Measurements from ENCODE around the gene TRAF4.
A peak's percentile ranks its signal among the peaks of the same experiment; 100 is the strongest.
"Not testable (repeated sequence)": the region's sequence is repeated elsewhere in the genome, so short reads cannot be mapped to it uniquely, and the experiment has no call there.

Gene TRAF4

GRCh38 chr17:28733346-28733745 is 10.5 kb upstream of the TRAF4 start:
- no peak for DNase-seq (ENCODE audit: low read depth)

- no peak for DNase-seq (ENCODE audit: low read depth)
Observed at GRCh38 chr17:28734712-28735241, 9.0 kb upstream of the TRAF4 start.

DNA sequence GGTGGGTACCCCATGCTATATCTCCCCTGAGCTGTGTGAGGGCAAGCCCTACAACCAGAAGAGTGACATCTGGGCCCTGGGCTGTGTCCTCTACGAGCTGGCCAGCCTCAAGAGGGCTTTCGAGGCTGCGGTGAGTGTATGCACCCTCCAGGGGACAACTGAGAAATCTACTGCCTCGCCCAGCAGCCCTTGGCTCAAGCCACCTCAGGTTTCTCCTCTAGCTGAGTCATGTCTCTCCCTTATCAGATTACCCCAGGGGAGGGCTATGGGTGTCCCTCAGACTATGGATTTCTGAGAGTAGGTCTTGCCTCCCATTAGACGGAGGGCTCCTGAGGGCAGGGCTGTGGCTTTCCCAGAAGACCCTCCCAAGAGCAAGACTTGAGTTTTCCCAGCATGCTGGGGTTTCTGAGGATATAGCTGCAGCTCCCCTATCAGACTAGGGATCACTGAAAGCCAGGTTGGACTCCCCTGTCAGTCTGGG is 8.5 kb upstream of the TRAF4 start:
- DNase-seq (ENCODE audit: low read depth) = no peak

DNA sequence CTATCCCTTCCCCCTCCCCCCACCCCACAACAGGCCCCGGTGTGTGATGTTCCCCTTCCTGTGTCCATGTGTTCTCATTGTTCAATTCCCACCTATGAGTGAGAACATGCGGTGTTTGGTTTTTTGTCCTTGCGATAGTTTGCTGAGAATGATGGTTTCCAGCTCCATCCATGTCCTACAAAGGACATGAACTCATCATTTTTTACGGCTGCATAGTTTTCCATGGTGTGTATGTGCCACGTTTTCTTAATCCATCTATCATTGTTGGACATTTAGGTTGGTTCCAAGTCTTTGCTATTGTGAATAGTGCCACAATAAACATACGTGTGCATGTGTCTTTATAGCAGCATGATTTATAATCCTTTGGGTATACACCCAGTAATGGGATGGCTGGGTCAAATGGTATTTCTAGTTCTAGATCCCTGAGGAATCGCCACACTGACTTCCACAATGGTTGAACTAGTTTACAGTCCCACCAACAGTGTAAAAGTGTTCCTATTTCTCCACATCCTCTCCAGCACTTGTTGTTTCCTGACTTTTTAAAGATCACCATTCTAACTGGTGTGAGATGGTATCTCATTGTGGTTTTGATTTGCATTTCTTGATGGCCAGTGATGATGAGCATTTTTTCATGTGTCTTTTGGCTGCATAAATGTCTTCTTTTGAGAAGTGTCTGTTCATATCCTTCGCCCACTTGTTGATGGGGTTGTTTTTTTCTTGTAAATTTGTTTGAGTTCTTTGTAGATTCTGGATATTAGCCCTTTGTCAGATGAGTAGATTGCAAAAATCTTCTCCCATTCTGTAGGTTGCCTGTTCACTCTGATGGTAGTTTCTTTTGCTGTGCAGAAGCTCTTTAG is 7.7 kb upstream of the TRAF4 start:
- DNase-seq (ENCODE audit: low read depth) = not testable (repeated sequence)

- no peak for DNase-seq (ENCODE audit: low read depth)
Observed at GRCh38 chr17:28737316-28737715, 6.5 kb upstream of the TRAF4 start.

- no peak for DNase-seq (ENCODE audit: low read depth)
Observed at GRCh38 chr17:28737770-28738679, 5.8 kb upstream of the TRAF4 start.

DNA sequence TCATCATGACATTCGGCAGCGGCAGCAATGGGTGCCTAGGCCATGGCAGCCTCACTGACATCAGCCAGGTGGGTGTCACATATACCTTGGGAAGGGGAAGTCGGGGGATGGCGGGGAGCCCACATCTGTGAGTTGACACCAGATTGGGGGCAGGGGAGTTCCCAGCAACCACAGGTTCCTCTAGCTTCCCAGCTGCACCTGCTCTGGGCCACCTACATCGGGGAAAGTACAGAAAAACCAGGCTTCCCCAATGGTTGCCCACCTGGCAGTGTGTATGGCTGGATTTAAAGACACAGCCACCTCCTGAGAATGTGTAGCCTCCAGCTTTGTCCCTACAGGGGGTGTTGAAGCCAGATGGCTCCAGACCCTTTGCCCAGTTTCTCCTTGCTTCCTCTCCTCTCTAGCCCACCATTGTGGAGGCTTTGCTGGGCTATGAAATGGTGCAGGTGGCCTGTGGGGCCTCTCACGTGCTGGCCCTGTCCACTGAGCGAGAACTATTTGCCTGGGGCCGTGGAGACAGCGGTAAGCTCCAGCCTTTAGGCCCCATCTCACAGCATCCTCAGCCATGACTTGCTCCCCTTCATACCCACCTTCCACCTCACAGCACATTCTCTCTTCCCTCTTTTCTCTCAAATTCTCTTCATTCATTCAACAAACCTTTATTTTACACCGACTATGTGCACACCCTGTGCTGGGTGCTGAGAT is 5.0 kb upstream of the TRAF4 start:
- no peak for DNase-seq (ENCODE audit: low read depth)

DNA sequence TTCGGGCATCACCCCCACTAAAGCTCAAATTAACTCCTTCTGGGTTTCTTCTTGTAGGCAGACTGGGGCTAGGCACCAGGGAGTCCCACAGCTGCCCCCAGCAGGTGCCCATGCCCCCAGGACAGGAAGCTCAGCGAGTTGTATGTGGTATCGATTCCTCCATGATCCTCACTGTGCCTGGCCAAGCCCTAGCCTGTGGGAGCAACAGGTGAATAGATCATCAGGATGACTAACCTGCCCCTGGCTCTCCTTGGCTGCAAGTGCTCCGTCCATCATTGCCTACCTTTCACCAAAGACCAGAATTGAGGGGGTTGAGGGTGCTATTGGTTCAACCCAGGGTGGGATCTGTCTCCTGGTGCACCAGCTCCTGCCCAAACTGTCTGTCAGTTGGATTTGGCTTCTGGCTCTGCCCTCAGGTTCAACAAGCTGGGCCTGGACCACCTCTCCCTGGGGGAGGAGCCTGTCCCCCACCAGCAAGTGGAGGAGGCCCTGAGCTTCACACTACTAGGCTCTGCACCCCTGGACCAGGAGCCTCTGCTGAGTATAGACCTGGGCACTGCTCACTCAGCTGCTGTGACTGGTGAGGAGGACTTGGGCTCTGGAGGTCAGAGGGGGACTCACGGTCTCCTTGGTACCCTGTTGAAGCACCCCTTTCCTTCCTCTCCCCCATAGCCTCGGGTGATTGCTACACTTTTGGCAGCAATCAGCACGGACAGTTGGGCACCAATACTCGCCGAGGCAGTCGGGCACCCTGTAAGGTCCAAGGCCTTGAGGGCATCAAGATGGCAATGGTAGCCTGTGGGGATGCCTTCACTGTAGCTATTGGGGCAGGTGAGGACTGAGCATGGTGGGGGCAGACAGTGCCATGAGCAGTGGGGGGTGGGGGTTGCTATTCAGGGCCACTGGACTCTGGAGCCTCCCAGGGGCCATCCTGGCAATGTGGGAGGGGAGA is 3.1 kb upstream of the TRAF4 start:
- DNase-seq (ENCODE audit: low read depth) = no peak

DNA sequence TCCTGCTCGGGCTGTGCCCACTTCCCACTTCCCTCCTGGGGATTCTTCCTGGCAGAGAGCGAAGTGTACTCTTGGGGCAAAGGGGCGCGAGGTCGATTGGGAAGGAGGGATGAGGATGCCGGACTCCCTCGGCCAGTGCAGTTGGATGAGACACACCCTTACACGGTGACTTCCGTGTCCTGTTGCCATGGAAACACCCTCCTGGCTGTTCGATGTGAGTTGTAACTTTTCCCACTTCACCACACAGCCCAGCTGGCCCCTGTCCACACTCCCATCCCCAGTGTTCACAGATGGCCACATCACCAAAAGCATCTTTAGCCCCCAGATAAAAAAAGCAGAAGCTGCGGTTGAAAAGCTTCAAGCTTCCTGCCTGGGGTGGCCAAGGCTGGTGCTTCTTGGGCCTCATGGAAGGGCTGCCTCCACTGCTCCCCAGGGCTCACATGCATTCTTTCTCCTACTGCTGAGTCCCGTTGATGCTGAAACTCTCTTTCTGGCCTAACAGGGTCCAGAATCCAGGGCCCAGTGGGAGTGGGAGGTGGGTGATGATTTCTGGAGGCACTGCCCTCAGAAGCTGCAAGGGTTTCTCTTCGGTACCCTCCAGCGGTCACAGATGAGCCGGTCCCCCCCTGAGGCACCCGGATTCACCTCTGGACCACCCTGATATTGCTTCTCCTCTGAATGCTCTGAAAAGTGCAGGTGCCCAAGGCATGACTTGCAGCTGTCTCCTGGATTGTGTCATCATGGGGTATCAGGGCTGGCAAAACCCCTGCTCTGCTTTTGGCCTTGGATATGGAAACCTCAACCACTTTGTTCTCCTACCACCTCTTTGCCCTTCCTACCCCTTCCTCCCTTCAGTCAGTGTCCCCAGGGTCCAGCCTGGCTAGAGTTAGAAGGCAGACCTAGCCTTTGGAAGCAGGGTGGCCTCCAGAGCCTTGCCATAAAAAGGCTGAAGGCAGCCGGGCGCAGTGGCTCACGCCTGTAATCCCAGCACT is 2.2 kb upstream of the TRAF4 start:
- no peak for DNase-seq (ENCODE audit: low read depth)

DNA sequence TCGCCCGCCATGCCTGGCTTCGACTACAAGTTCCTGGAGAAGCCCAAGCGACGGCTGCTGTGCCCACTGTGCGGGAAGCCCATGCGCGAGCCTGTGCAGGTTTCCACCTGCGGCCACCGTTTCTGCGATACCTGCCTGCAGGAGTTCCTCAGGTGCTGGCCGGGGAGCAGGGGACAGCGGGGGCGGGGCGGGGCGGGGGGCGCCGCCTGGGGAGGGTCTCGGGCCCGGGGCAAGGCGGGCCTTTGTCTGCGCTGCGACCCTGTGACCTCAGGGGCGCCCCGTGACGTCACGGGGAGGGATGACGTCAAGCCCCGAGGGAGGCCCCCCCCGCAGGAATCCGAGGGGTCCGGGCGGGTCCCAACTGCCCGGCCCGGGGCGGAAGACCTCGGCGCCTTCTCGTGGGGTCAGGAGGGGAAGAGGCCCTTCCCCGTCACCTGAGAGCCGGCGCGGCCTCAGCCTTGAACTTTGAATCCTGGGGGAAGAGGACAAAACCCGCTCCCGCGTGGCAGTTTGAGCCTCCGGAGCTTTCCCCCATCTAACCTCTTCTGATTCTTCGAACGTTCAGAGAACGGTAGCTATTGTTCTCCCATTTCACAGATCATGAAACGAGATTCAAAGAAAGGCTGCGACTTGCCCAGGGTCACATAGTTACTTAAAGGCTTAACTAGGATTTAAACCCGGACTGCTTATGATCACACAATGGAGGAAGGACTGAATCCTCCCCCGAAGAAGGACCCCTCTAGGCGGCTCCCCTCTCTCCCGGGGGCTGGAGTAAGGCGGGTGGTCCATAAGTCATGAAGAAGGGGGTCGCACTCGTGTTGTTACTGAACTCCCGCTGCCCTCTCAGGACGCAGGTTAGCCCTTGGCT is 527 bp downstream of the TRAF4 start:
- peak; percentile 63 for DNase-seq (ENCODE audit: low read depth)

DNA sequence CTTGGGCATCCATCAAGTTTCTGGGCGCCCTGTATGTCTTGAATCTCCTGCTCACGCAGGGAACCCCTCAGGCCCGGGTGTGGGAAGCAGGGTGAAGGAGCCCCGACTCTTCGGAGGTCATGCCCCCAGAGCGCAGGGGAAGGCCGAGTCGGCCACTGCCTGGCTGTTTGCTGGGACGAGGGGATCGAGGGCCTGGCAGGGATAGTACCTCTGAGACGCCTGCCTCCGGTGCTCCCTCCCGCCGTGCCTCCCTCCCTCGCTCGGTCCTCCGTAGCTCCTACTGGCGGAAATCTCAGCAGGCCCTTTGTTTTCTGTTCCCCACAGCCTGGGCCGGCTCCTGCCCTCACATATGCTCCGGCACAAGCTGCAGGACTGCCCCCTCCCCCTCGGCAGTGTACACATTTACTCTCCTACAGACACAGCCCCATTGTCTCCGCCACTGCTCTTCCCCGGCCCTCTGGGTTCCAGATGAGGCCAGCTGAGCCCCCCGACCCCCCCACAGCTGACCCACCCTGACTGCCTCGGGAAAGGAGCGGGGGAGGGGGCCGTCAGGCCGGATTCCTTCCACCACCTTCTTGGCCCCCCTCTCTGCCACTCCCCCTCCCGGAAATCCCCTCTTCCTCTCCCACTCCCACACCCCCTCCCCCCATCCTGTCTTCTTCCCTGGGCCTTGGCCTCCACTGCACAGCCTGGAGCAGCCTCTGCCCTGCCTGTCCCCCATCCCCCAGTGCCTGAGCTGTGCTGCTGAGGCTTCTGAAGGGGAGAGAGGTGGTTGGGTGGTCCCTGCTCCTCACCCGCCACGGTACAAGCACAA is 1.4 kb downstream of the TRAF4 start:
- DNase-seq (ENCODE audit: low read depth) = no peak

GRCh38 chr17:28745786-28746411 is 2.1 kb downstream of the TRAF4 start:
- no peak for DNase-seq (ENCODE audit: low read depth)

GRCh38 chr17:28746611-28747050 is 2.8 kb downstream of the TRAF4 start:
- DNase-seq (ENCODE audit: low read depth) = no peak

DNA sequence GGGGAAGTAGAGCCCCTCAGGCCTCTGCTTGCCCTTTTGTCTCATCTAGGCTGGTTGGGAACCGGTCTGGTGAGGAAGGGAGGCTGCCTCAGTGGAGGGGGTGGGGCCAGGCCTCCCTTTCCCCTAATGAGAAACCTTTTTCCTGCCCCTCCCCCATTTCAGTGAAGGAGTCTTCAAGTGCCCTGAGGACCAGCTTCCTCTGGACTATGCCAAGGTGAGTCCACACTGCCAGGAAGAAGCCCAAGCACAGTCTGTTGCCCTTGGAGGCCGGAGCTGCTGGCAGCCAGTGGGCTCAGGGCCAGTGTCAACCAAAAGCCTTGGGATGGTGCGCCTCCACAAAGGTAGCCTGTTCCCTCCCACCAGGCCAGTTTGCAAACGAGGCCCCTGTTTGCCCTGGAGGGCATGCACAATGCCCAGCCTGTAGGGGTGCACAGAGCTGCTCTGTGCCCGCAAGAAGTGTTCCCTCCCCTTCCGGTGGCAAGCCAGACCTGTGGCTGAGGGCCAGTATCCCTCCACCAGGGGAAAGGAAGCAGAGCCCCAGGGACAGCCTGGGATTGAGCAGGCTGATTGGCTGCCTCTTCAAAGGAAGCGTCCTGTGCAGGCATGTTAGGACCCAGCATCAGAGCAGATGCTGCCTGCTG is 3.4 kb downstream of the TRAF4 start:
- DNase-seq (ENCODE audit: low read depth) = no peak

- DNase-seq (ENCODE audit: low read depth) = no peak
Observed at GRCh38 chr17:28747801-28748750, 4.3 kb downstream of the TRAF4 start.

All from T follicular helper cell (primary cell).